Adrenal gland (tissue), 12 donors: Measurements from ENCODE around the gene LTBP2. TPM values are rescaled to one million over a fixed set of nuclear protein-coding genes. Genes with fewer than 3 reads are reported as not detected.

Experiments
- DNase-seq, 7 donors: peaks; one replicate each; pipeline ENCODE4 v3.0.0-alpha.2; 2019 to 2020
- H3K27ac ChIP-seq, 5 donors: fragments of 200-600 bp; sonication (generic) in 4 of 5; 1 replicate in 3 of 5; 2 replicates in 2 of 5; pipeline versions ENCODE4 v1.5.1 to v1.8.0; 2016 to 2020; ENCODE audit warnings: mild to moderate bottlenecking in 1 of 5
- H3K27me3 ChIP-seq: fragments of 200-600 bp; 2 replicates; pipeline ENCODE4 v1.8.0; 2021
- H3K36me3 ChIP-seq, 2 donors: fragments of 200-600 bp; replicated peaks in 1 of 2; 1 replicate in 1 of 2; 2 replicates in 1 of 2; pipeline versions ENCODE4 v1.5.1 to v1.8.0; 2018 to 2022
- H3K4me1 ChIP-seq, 2 donors: fragments of 200-600 bp; replicated peaks in 1 of 2; 1 replicate in 1 of 2; 2 replicates in 1 of 2; pipeline versions ENCODE4 v1.5.1 to v1.8.0; 2018 to 2021
- H3K4me3 ChIP-seq, 4 donors: fragments of 200-600 bp; sonication (generic) in 3 of 4; one replicate each; pipeline ENCODE4 v1.5.1; 2016 to 2018
- H3K9me3 ChIP-seq, 3 donors: fragments of 200-600 bp; sonication (generic) in 1 of 3; replicated peaks in 1 of 3; 1 replicate in 2 of 3; 2 replicates in 1 of 3; pipeline versions ENCODE4 v1.5.1 to v1.8.0; 2016 to 2021
- POLR2A ChIP-seq, 2 donors: fragments of 450-650 bp; IDR thresholded peaks; one replicate each; pipeline ENCODE4 v1.6.1; 2017; ENCODE audit warnings: antibody characterized with exemption in 2 of 2, mild to moderate bottlenecking in 2 of 2, moderate library complexity in 1 of 2
- WGBS, 4 donors: extraction: QIAGEN DNeasy Blood & Tissue Kit in 2 of 4; methylation state at CpG; one replicate each; pipeline versions ENCODE4 v1.1.5 to v1.1.7; 2013 to 2017; 5-methylcytosine and 5-hydroxymethylcytosine counted together
- intact Hi-C, 2 donors: fragments of 100-400 bp; cut with DNase I; formaldehyde crosslinking; loops; one replicate each; pipeline versions ENCODE4 v1.14.1 to v1.15.0; 2022 to 2023
- polyA plus RNA-seq, 3 donors: library from polyadenylated mRNA; stranded (reverse); fragments of 200-250 nt in 2 of 3; fragments of 350-450 nt in 1 of 3; fragmentation: Illumina TruSeq in 1 of 3; extraction: RNeasy Lipid Tissue Mini Kit (QIAGEN cat#74804) in 1 of 3; gene quantifications; one replicate each; pipeline ENCODE4 v1.2.3, GENCODE V29; 2013 to 2014
- total RNA-seq, 9 donors: library from RNA; depleted of rRNA in 4 of 9; stranded (reverse); fragments of >200 nt in 4 of 9; fragments of 120-200 nt in 1 of 9; fragmentation: NEBNext Ultra II Directional in 1 of 9; extraction: Animal tissue kit (Norgen Biotek cat#: 25700) in 1 of 9; gene quantifications; one replicate each; pipeline versions ENCODE4 v1.1.0 to v1.2.4, GENCODE V29; 2013 to 2023
- TF ChIP-seq, protein P1 (sequence below), 6 experiments: fragments of 450-650 bp in 4 of 6; fragments of 200-600 bp in 2 of 6; sonication (generic) in 1 of 6; IDR thresholded peaks; 1 replicate in 5 of 6; 2 replicates in 1 of 6; pipeline versions ENCODE4 v1.5.1 to v1.8.0; 2016 to 2021; ENCODE audit warnings: antibody characterized with exemption in 6 of 6, mild to moderate bottlenecking in 2 of 6, moderate library complexity in 1 of 6
- donor health status: healthy with polysubstance abuse.
- donor health status: Bipolar disorder and iron deficiency.
- donor health status: DM: yes; HTN: yes; CAD: no.
- donor health status: DM: no; HTN: no; CAD: no.
- donor health status: DM: no; HTN: no; CAD: no.
- donor health status: DM: yes; HTN: yes; CAD: no.

The LTBP2 gene
- total and polyA plus RNA-seq, 12 donors, result 2.1 to 17.0 (median 6.2) TPM

DNA sequence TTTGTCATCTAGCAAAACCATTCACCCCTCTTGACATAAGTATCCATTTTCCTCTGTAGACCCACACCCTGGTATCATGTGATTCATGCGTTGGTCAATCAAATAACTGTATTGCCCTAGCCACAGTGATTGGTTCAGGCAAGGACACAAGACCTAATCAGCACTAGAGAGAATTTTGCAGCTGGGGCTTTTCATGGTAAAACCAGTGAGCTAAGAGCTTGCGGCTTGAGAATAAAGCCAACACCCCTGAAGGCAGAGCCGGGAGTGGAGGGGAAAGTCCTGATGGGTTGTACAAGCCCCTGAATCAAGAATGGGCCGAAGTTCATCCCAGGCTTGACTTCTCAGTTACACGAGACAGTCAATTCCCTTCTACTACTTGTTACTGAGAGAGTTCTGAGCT lies 33.2 kb upstream of the LTBP2 start:
- TF ChIP-seq, protein P1, sequence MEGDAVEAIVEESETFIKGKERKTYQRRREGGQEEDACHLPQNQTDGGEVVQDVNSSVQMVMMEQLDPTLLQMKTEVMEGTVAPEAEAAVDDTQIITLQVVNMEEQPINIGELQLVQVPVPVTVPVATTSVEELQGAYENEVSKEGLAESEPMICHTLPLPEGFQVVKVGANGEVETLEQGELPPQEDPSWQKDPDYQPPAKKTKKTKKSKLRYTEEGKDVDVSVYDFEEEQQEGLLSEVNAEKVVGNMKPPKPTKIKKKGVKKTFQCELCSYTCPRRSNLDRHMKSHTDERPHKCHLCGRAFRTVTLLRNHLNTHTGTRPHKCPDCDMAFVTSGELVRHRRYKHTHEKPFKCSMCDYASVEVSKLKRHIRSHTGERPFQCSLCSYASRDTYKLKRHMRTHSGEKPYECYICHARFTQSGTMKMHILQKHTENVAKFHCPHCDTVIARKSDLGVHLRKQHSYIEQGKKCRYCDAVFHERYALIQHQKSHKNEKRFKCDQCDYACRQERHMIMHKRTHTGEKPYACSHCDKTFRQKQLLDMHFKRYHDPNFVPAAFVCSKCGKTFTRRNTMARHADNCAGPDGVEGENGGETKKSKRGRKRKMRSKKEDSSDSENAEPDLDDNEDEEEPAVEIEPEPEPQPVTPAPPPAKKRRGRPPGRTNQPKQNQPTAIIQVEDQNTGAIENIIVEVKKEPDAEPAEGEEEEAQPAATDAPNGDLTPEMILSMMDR (IDR thresholded peaks at IDR 0.05), result no peak
- no peak for TF ChIP-seq POLR2A (IDR thresholded peaks at IDR 0.05)
- Histone ChIP-seq H3K27me3 (no peaks in the 10 kb centered on the region), H3K4me3 (no peak overlapping the region), H3K4me1 (peaks cover 13 to 22% of the 10 kb centered on the region in 2 donors), H3K27ac (no peak overlapping the region), H3K36me3 (no peaks in the 10 kb centered on the region), H3K9me3 (no peaks in the 10 kb centered on the region)
- 77 to 90% (median 85%) methylated on average over 5 of the region's 5 CpGs for WGBS, 4 donors
- intact Hi-C loops, result no loop called here
- no peak for DNase-seq

DNA sequence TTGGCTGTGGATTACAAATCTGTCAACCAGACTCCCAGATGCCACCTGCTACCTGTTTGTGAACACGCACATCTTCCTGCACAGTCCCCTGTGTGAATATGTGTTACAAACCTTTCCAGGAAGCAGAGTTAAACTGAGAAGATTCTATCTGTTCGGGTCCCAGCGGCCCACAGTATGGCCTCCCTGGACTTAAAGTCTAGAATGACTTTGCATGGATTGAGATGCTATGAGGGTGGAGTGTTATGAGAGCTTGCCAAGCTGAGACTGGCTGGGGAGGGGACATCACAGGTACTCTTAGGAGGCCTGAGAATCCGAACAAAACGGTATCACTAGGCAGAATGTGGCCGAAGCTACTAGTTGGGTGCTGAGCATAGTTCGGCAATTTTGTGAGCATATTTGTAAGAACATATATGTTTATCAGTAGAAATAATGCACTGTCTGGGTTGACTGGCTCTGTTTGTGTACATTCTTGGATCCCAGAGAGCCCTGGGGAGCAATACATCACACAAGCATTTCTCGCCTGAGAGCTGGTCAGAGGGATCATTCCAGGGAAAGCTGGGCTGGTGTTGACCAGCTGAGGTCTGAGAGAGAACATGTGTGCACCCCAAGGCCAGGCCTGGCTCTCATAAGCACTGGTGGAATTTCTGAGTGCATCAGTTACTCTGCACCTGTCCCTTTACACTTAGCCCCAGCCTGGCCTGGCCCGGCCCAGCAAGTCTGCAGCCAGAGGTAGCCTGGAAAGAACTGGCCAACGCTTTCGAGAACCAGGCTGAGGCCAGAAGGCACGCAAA lies 29.8 kb upstream of the LTBP2 start:
- intact Hi-C loops, result no loop called here
- no peak for TF ChIP-seq POLR2A (IDR thresholded peaks at IDR 0.05)
- TF ChIP-seq, protein P1 (IDR thresholded peaks at IDR 0.05), result no peak
- no peak for DNase-seq
- WGBS, 4 donors, result 88 to 96% (median 88%) methylated on average over 7 to 12 of the region's 12 CpGs
- Histone ChIP-seq H3K27ac (no peak overlapping the region), H3K4me3 (no peak overlapping the region), H3K9me3 (no peaks in the 10 kb centered on the region), H3K4me1 (no peaks in the 10 kb centered on the region), H3K27me3 (no peaks in the 10 kb centered on the region), H3K36me3 (no peaks in the 10 kb centered on the region)

DNA sequence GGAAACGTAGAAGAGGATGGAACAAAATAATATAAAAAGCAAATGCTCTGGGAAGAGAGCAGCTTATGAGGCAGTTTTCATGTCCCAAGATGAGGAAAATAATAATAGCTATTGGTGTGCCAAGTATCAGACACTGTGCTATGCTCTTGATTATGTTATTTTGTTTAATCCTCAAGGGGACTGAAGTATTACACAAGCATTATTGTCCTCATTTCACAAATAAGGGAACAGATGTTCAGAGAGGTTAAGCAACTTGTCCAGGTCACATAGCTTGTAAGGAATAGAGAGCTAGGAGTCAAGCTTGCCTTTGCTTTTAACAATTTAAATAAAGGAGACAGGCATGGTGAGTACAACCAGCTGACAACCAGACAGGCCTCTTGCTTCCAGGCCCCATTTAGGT lies 26.9 kb upstream of the LTBP2 start:
- Histone ChIP-seq H3K4me1 (no peaks in the 10 kb centered on the region), H3K36me3 (no peaks in the 10 kb centered on the region), H3K27me3 (no peaks in the 10 kb centered on the region), H3K4me3 (no peak overlapping the region), H3K9me3 (no peaks in the 10 kb centered on the region), H3K27ac (peak overlapping the region in 1 of 5 donors; percentile 55)
- intact Hi-C loops, result no loop called here
- no peak for DNase-seq
- TF ChIP-seq, protein P1 (IDR thresholded peaks at IDR 0.05), result no peak
- TF ChIP-seq POLR2A (IDR thresholded peaks at IDR 0.05), result no peak
- 65 to 81% (median 77%) methylated on average over 1 of the region's 1 CpG for WGBS, 4 donors

DNA sequence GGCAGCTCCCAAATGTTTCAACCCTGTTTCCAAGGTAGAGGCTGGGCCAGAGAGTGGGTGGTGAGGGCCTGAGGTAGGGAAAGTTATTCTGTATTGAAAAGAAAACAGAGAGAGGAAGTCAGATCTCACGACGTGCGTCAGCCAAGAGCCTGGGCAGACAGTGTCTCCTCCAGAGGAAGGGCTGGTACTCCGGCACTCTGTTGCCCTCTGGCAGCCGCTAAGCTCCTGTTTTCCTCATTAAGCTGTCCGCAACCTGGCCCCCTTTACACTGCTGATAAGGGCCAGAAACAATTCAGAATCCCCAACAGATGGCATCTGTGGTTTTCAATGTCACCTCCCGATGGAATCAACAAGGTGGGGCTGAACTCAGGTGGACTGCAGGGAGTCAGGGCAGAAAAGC lies 26.0 kb upstream of the LTBP2 start:
- Histone ChIP-seq H3K27me3 (no peaks in the 10 kb centered on the region), H3K27ac (peak overlapping the region in 1 of 5 donors; percentile 55), H3K36me3 (no peaks in the 10 kb centered on the region), H3K4me1 (no peaks in the 10 kb centered on the region), H3K4me3 (no peak overlapping the region), H3K9me3 (no peaks in the 10 kb centered on the region)
- DNase-seq, result no peak
- TF ChIP-seq, protein P1 (IDR thresholded peaks at IDR 0.05), result no peak
- no peak for TF ChIP-seq POLR2A (IDR thresholded peaks at IDR 0.05)
- intact Hi-C loops, result no loop called here
- 63 to 68% (median 65%) methylated on average over 7 of the region's 7 CpGs for WGBS, 4 donors
